ENCODE measurements around the gene NOL4L. TPM values are rescaled to one million over a fixed set of nuclear protein-coding genes. Genes with fewer than 3 reads are reported as not detected.
A peak's percentile ranks its signal among the peaks of the same experiment; 100 is the strongest.

NOL4L gene
- total and polyA plus RNA-seq, 2 experiments from 2014 or later = 35.6 to 42.9 TPM

DNA sequence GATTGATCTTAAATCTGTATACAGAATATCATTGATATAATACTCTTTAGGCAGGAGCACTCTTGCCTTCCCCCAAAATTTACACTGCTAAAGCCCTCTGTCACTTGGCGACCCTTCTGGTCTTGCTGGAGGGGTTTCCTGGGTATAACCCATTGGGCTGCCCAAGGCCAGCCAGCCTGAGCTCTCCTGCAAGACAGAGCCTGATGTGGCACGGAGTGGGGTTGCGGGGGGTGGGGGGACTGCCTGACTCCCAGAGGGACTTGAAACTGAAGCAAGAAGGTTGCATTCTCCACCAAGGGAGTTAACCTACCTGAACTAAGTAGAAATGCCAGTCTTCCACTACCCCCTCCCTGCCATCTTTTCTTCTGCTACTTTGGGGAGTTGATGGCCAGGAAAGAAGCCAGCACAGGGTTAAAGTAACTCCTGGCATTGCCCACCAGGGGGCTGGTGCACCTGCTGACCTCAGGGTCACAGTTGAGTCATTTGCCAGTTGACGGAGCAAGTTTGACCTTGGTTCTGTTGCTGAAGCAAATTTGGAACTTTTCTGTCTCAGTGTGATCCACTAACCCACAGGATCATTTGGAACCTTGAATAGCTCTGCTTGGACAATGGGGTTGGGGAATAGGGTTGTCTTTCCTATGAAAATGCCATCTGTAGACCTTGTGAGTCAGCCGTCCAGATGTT is 147.6 kb downstream of the NOL4L start:
- Histone ChIP-seq H3K9me3 (ENCODE audit: low read depth) (no peaks in the 10 kb centered on the region), H3K27me3 (no peaks in the 10 kb centered on the region), H3K4me1 (ENCODE audit: insufficient read depth) (peaks cover 9% of the 10 kb centered on the region), H3K4me2 (no peak overlapping the region), H3K79me2 (peaks cover 48% of the 10 kb centered on the region), H2AFZ (no peak overlapping the region), H3K4me3 (no peak overlapping the region), H4K20me1 (ENCODE audit: insufficient read depth, poor library complexity, severe bottlenecking) (peaks cover 2% of the 10 kb centered on the region), H3K9me2 (replicated peaks; ENCODE audit: insufficient read depth) (no peaks in the 10 kb centered on the region), H3K27ac (no peak overlapping the region), H3K36me3 (replicated peaks; ENCODE audit: insufficient read depth, low read depth) (peaks cover 4% of the 10 kb centered on the region)
- TF ChIP-seq EZH2phosphoT487 (IDR thresholded peaks at IDR 0.05; ENCODE audit: low read depth, severe bottlenecking, unreplicated experiment) = no peak
- TF ChIP-seq, protein P1, sequence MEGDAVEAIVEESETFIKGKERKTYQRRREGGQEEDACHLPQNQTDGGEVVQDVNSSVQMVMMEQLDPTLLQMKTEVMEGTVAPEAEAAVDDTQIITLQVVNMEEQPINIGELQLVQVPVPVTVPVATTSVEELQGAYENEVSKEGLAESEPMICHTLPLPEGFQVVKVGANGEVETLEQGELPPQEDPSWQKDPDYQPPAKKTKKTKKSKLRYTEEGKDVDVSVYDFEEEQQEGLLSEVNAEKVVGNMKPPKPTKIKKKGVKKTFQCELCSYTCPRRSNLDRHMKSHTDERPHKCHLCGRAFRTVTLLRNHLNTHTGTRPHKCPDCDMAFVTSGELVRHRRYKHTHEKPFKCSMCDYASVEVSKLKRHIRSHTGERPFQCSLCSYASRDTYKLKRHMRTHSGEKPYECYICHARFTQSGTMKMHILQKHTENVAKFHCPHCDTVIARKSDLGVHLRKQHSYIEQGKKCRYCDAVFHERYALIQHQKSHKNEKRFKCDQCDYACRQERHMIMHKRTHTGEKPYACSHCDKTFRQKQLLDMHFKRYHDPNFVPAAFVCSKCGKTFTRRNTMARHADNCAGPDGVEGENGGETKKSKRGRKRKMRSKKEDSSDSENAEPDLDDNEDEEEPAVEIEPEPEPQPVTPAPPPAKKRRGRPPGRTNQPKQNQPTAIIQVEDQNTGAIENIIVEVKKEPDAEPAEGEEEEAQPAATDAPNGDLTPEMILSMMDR (IDR thresholded peaks at IDR 0.05; ENCODE audit: poor library complexity) = peak; percentile 26
- 81% methylated on average over 5 of the region's 5 CpGs for WGBS (ENCODE audit: low lambda C conversion rate, missing lambda C conversion rate)
- peak; percentile 32 for DNase-seq (ENCODE audit: low spot score)

DNA sequence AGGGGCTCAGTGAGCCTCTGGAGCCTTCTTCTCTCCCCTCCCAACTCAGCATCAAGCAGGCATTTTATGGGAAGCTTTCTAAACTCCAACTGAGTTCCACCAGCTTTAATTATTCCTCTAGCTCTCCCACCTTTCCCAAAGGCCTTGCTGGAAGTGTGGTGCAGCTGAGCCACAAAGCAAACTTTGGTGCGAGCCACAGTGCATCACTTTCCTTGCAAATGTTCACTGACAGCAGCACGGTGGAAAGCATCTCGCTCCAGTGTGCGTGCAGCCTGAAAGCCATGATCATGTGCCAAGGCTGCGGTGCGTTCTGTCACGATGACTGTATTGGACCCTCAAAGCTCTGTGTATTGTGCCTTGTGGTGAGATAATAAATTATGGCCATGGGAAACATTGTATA is 148.2 kb downstream of the NOL4L start:
- Histone ChIP-seq H3K4me2 (no peak overlapping the region), H3K36me3 (replicated peaks; ENCODE audit: insufficient read depth, low read depth) (peaks cover 4% of the 10 kb centered on the region), H3K9me3 (ENCODE audit: low read depth) (no peaks in the 10 kb centered on the region), H3K9me2 (replicated peaks; ENCODE audit: insufficient read depth) (no peaks in the 10 kb centered on the region), H3K4me1 (ENCODE audit: insufficient read depth) (peaks cover 9% of the 10 kb centered on the region), H3K4me3 (no peak overlapping the region), H3K27ac (no peak overlapping the region), H3K79me2 (peaks cover 43% of the 10 kb centered on the region), H4K20me1 (ENCODE audit: insufficient read depth, poor library complexity, severe bottlenecking) (no peaks in the 10 kb centered on the region), H2AFZ (no peak overlapping the region), H3K27me3 (no peaks in the 10 kb centered on the region)
- TF ChIP-seq EZH2 (IDR thresholded peaks at IDR 0.05; ENCODE audit: borderline replicate concordance) (no peak), EZH2phosphoT487 (IDR thresholded peaks at IDR 0.05; ENCODE audit: low read depth, severe bottlenecking, unreplicated experiment) (no peak)
- TF ChIP-seq, protein P1 (IDR thresholded peaks at IDR 0.05; ENCODE audit: poor library complexity) = no peak
- no peak for DNase-seq (ENCODE audit: low spot score)
- 96% methylated on average over 7 of the region's 7 CpGs for WGBS (ENCODE audit: low lambda C conversion rate, missing lambda C conversion rate)

DNA sequence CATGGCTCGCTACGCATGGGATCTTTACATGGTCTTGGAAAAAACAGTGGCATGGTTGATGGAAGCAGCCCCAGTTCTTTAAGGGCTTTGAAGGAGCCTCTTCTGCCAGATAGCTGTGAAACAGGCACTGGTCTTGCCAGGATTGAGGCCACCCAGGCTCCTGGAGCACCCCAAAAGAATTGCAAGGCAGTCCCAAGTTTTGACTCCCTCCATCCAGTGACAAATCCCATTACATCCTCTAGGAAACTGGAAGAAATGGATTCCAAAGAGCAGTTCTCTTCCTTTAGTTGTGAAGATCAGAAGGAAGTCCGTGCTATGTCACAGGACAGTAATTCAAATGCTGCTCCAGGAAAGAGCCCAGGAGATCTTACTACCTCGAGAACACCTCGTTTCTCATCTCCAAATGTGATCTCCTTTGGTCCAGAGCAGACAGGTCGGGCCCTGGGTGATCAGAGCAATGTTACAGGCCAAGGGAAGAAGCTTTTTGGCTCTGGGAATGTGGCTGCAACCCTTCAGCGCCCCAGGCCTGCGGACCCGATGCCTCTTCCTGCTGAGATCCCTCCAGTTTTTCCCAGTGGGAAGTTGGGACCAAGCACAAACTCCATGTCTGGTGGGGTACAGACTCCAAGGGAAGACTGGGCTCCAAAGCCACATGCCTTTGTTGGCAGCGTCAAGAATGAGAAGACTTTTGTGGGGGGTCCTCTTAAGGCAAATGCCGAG is 148.8 kb downstream of the NOL4L start:
- Histone ChIP-seq H3K27ac (no peak overlapping the region), H3K4me1 (ENCODE audit: insufficient read depth) (peaks cover 7% of the 10 kb centered on the region), H3K36me3 (replicated peaks; ENCODE audit: insufficient read depth, low read depth) (peaks cover 7% of the 10 kb centered on the region), H3K79me2 (peaks cover 46% of the 10 kb centered on the region), H3K9me3 (ENCODE audit: low read depth) (no peaks in the 10 kb centered on the region), H2AFZ (no peak overlapping the region), H3K9me2 (replicated peaks; ENCODE audit: insufficient read depth) (no peaks in the 10 kb centered on the region), H3K27me3 (no peaks in the 10 kb centered on the region), H3K4me2 (no peak overlapping the region), H4K20me1 (ENCODE audit: insufficient read depth, poor library complexity, severe bottlenecking) (no peaks in the 10 kb centered on the region), H3K4me3 (no peak overlapping the region)
- DNase-seq (ENCODE audit: low spot score) = no peak
- no peak for TF ChIP-seq EZH2 (IDR thresholded peaks at IDR 0.05; ENCODE audit: borderline replicate concordance)
- TF ChIP-seq, protein P1 (IDR thresholded peaks at IDR 0.05; ENCODE audit: poor library complexity) = no peak
- no peak for TF ChIP-seq EZH2phosphoT487 (IDR thresholded peaks at IDR 0.05; ENCODE audit: low read depth, severe bottlenecking, unreplicated experiment)
- WGBS (ENCODE audit: low lambda C conversion rate, missing lambda C conversion rate) = 96% methylated on average over 11 of the region's 11 CpGs
